ENCODE data around the gene B4GALNT3. TPM values are rescaled to one million over a fixed set of nuclear protein-coding genes. Genes with fewer than 3 reads are reported as not detected.

B4GALNT3 gene
- total and polyA plus RNA-seq, 10 of the 15 experiments (the other 5 are each of a cell fraction or from before 2014, with no cell fraction given): 0.05 to 4.2 (median 2.7) TPM; not detected in 1

DNA sequence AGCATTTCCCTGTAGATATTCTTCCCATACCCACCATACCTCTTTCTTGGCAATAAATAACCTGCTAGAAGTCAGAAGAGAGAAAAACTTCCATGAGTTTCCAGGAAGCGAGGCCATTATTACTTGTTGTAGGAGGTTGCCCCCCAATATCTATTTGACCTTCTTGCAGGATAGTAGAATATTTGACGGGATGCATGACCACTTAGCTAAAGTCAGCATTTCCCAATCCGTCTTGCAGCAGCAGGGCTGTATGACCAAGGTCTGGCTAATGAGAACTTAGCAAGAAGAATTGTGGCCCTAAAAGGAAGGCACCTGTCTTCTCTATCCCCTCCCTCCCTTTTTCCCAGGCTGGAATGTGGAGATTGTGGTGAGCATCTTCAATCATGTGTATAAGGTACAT lies 152.0 kb downstream of the B4GALNT3 start:
- Histone ChIP-seq H3K27me3 (replicated peaks in 1 of 2; ENCODE audit: control insufficient read depth in 2 of 2, insufficient read depth in 2 of 2, low read length in 1 of 2) (no peaks in the 10 kb centered on the region), H4K20me1 (ENCODE audit: control insufficient read depth, insufficient read depth) (no peaks in the 10 kb centered on the region), H3K4me3 (no peak overlapping the region), H3K36me3 (ENCODE audit: control insufficient read depth in 2 of 2, insufficient read depth in 2 of 2, low read length in 1 of 2) (no peaks in the 10 kb centered on the region), H3K4me2 (ENCODE audit: control insufficient read depth, insufficient read depth) (no peak overlapping the region), H3K9me3 (replicated peaks; ENCODE audit: control insufficient read depth, insufficient read depth, low read length) (no peaks in the 10 kb centered on the region), H3K27ac (ENCODE audit: control insufficient read depth, insufficient read depth) (no peak overlapping the region), H3K9ac (ENCODE audit: control insufficient read depth, insufficient read depth, low read length) (no peak overlapping the region), H3K79me2 (ENCODE audit: control insufficient read depth, insufficient read depth, low read length) (no peaks in the 10 kb centered on the region), H3K4me1 (ENCODE audit: control insufficient read depth, insufficient read depth, low read length) (peaks cover 10% of the 10 kb centered on the region), H2AFZ (ENCODE audit: control insufficient read depth, low read depth, low read length) (no peak overlapping the region)
- DNase-seq (ENCODE audit: low read depth, low spot score): no peak
- ChIA-PET RAD21 (ENCODE audit: unreplicated experiment) (no interaction called here), POLR2A (interaction anchor here (0.9 kb wide), 1 partner anchor 11 kb away, joined by 3 read pairs; no protein-coding TSS in a partner anchor), SMC1A (ENCODE audit: uncharacterized antibody, unreplicated experiment) (interaction anchor here (1.3 kb wide), 3 partner anchors 9 to 199 kb away, joined by 3 to 5 read pairs (median 3); no protein-coding TSS in a partner anchor), CTCF (interaction anchor here (0.6 to 2.3 kb wide), 6 partner anchors 36 to 481 kb away, joined by 3 to 11 read pairs (median 4); no protein-coding TSS in a partner anchor)
- FAIRE-seq: no peak
- TF ChIP-seq CBFB (IDR thresholded peaks at IDR 0.05; ENCODE audit: low read depth): no peak
- intact Hi-C loops (cut with micrococcal nuclease; ENCODE audit: unreplicated experiment): no loop called here
- ATAC-seq: no peak
- 93% methylated on average over 3 of the region's 3 CpGs for WGBS (ENCODE audit: insufficient coverage, insufficient replicate concordance, low lambda C conversion rate, missing lambda C conversion rate)
- in situ Hi-C loops (cut with MboI): no loop called here
- no TSS peak for BruUV-seq (replicated peaks)

DNA sequence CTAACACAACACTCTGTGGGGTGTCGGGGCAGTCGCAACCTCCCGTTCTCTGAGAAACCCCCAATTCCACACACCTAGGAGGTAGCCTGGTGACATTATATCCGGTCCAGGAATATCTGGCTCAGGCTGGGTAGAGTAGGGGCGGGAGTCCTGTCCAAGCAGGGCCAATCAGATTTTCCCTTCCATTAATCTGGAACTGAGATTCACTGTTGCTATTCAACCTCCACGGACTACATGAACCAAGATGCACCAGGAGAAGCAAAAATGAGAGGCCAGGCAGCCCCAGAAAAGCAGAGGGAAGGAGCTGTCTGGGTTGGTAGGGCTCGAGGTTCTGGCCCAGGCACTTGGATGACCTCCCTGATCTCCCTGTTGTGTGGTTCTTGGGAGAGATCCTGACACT lies 152.6 kb downstream of the B4GALNT3 start:
- Histone ChIP-seq H3K4me1 (ENCODE audit: control insufficient read depth, insufficient read depth, low read length) (peaks cover 10% of the 10 kb centered on the region), H3K27me3 (replicated peaks in 1 of 2; ENCODE audit: control insufficient read depth in 2 of 2, insufficient read depth in 2 of 2, low read length in 1 of 2) (no peaks in the 10 kb centered on the region), H3K36me3 (ENCODE audit: control insufficient read depth in 2 of 2, insufficient read depth in 2 of 2, low read length in 1 of 2) (no peaks in the 10 kb centered on the region), H3K27ac (ENCODE audit: control insufficient read depth, insufficient read depth) (no peak overlapping the region), H3K79me2 (ENCODE audit: control insufficient read depth, insufficient read depth, low read length) (no peaks in the 10 kb centered on the region), H2AFZ (ENCODE audit: control insufficient read depth, low read depth, low read length) (no peak overlapping the region), H3K4me2 (ENCODE audit: control insufficient read depth, insufficient read depth) (no peak overlapping the region), H3K4me3 (no peak overlapping the region), H3K9me3 (replicated peaks; ENCODE audit: control insufficient read depth, insufficient read depth, low read length) (no peaks in the 10 kb centered on the region), H4K20me1 (ENCODE audit: control insufficient read depth, insufficient read depth) (no peaks in the 10 kb centered on the region), H3K9ac (ENCODE audit: control insufficient read depth, insufficient read depth, low read length) (no peak overlapping the region)
- ChIA-PET POLR2A (interaction anchor here (0.9 kb wide), 1 partner anchor 10 kb away, joined by 3 read pairs; no protein-coding TSS in a partner anchor), CTCF (interaction anchor here (1.5 to 2.3 kb wide), 3 partner anchors 37 to 202 kb away, joined by 4 to 11 read pairs (median 7); no protein-coding TSS in a partner anchor), RAD21 (ENCODE audit: unreplicated experiment) (no interaction called here), SMC1A (ENCODE audit: uncharacterized antibody, unreplicated experiment) (interaction anchor here (1.3 kb wide), 3 partner anchors 8 to 199 kb away, joined by 3 to 5 read pairs (median 3); no protein-coding TSS in a partner anchor)
- in situ Hi-C loops (cut with MboI) (no loop called here), intact Hi-C loops (cut with micrococcal nuclease; ENCODE audit: unreplicated experiment) (no loop called here)
- BruUV-seq (replicated peaks): no TSS peak
- ATAC-seq (no peak), FAIRE-seq (no peak), DNase-seq (ENCODE audit: low read depth, low spot score) (no peak)
- 85% methylated on average over 7 of the region's 7 CpGs for WGBS (ENCODE audit: insufficient coverage, insufficient replicate concordance, low lambda C conversion rate, missing lambda C conversion rate)
- no peak for TF ChIP-seq SUPT20H (IDR thresholded peaks at IDR 0.05; ENCODE audit: borderline replicate concordance, control insufficient read depth, low read depth, low read length)
- TF ChIP-seq POLR2AphosphoS2 (IDR thresholded peaks at IDR 0.05; ENCODE audit: low read depth, low read length): no peak
- TF ChIP-seq, protein P1, sequence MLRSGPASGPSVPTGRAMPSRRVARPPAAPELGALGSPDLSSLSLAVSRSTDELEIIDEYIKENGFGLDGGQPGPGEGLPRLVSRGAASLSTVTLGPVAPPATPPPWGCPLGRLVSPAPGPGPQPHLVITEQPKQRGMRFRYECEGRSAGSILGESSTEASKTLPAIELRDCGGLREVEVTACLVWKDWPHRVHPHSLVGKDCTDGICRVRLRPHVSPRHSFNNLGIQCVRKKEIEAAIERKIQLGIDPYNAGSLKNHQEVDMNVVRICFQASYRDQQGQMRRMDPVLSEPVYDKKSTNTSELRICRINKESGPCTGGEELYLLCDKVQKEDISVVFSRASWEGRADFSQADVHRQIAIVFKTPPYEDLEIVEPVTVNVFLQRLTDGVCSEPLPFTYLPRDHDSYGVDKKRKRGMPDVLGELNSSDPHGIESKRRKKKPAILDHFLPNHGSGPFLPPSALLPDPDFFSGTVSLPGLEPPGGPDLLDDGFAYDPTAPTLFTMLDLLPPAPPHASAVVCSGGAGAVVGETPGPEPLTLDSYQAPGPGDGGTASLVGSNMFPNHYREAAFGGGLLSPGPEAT (IDR thresholded peaks at IDR 0.05; ENCODE audit: low read depth): no peak
- TF ChIP-seq, protein P2, sequence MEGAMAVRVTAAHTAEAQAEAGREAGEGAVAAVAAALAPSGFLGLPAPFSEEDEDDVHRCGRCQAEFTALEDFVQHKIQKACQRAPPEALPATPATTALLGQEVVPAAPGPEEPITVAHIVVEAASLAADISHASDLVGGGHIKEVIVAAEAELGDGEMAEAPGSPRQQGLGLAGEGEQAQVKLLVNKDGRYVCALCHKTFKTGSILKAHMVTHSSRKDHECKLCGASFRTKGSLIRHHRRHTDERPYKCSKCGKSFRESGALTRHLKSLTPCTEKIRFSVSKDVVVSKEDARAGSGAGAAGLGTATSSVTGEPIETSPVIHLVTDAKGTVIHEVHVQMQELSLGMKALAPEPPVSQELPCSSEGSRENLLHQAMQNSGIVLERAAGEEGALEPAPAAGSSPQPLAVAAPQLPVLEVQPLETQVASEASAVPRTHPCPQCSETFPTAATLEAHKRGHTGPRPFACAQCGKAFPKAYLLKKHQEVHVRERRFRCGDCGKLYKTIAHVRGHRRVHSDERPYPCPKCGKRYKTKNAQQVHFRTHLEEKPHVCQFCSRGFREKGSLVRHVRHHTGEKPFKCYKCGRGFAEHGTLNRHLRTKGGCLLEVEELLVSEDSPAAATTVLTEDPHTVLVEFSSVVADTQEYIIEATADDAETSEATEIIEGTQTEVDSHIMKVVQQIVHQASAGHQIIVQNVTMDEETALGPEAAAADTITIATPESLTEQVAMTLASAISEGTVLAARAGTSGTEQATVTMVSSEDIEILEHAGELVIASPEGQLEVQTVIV (IDR thresholded peaks at IDR 0.05; ENCODE audit: borderline replicate concordance, partially characterized antibody): no peak
- TF ChIP-seq SIX5 (IDR thresholded peaks at IDR 0.05; ENCODE audit: low read depth, low read length, severe bottlenecking): peak; percentile 29
- TF ChIP-seq, protein P3, sequence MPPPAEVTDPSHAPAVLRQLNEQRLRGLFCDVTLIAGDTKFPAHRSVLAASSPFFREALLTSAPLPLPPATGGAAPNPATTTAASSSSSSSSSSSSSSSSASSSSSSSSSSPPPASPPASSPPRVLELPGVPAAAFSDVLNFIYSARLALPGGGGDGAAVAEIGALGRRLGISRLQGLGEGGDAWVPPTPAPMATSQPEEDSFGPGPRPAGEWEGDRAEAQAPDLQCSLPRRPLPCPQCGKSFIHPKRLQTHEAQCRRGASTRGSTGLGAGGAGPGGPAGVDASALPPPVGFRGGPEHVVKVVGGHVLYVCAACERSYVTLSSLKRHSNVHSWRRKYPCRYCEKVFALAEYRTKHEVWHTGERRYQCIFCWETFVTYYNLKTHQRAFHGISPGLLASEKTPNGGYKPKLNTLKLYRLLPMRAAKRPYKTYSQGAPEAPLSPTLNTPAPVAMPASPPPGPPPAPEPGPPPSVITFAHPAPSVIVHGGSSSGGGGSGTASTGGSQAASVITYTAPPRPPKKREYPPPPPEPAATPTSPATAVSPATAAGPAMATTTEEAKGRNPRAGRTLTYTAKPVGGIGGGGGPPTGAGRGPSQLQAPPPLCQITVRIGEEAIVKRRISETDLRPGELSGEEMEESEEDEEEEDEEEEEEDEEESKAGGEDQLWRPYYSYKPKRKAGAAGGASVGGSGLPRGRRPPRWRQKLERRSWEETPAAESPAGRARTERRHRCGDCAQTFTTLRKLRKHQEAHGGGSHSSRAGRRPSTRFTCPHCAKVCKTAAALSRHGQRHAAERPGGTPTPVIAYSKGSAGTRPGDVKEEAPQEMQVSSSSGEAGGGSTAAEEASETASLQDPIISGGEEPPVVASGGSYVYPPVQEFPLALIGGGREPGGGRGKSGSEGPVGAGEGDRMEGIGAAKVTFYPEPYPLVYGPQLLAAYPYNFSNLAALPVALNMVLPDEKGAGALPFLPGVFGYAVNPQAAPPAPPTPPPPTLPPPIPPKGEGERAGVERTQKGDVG (CRISPR knock-in tag; IDR thresholded peaks at IDR 0.05): no peak
- TF ChIP-seq EP300 (IDR thresholded peaks at IDR 0.05; ENCODE audit: borderline replicate concordance in 1 of 2, control insufficient read depth in 1 of 2, low read depth in 2 of 2, low read length in 2 of 2): no peak

All from GM12878 (cell line).